ENCODE data around the gene PTCD2. TPM values are rescaled to one million over a fixed set of nuclear protein-coding genes. Genes with fewer than 3 reads are reported as not detected.

Gene PTCD2
- total RNA-seq, 1 experiment from 2014 or later, result 19.3 TPM

GRCh38 chr5:72300590-72301339, 19.4 kb upstream of the PTCD2 start:
- Histone ChIP-seq H4K20me1 (ENCODE audit: insufficient read depth) (peaks cover 10% of the 10 kb centered on the region; the same call in 1 of the 2 replicates), H3K9me3 (ENCODE audit: control insufficient read depth in 1 of 2, insufficient read depth in 1 of 2, low read depth in 1 of 2, low read length in 2 of 2) (no peaks in the 10 kb centered on the region), H3K79me2 (ENCODE audit: insufficient read depth, low read length) (peaks cover 95% of the 10 kb centered on the region), H3K27ac (ENCODE audit: low read depth, low read length) (no peak overlapping the region), H3K4me1 (ENCODE audit: control insufficient read depth in 1 of 2, insufficient read depth in 2 of 2, low read length in 2 of 2) (no peaks in the 10 kb centered on the region; a peak in 1 of 4 replicates), H2AFZ (ENCODE audit: low read depth, low read length, poor library complexity, severe bottlenecking) (no peak overlapping the region), H3K36me3 (ENCODE audit: control insufficient read depth in 1 of 2, insufficient read depth in 2 of 2, low read length in 2 of 2) (peaks cover 0 to 19% of the 10 kb centered on the region in 2 experiments; a peak in 1 of 4 replicates), H3K4me2 (ENCODE audit: low read length) (no peak overlapping the region), H3K27me3 (ENCODE audit: insufficient read depth, low read length) (no peaks in the 10 kb centered on the region), H3K9me2 (ENCODE audit: insufficient read depth) (no peaks in the 10 kb centered on the region), H3K4me3 (replicated peaks in 1 of 2; ENCODE audit: low read depth in 1 of 2, low read length in 2 of 2) (no peak overlapping the region), H3K9ac (ENCODE audit: low read length) (no peak overlapping the region)
- no TSS peak for BruUV-seq (replicated peaks)
- ChIA-PET CTCF (interaction anchor here (1.3 kb wide), 1 partner anchor 14 kb away, joined by 4 read pairs; no protein-coding TSS in a partner anchor), RAD21 (ENCODE audit: low non-redundant PET in 1 of 2, low total read pairs in 2 of 2, uncharacterized antibody in 2 of 2, unreplicated experiment in 2 of 2) (no interaction called here), POLR2A (no interaction called here)
- DNase-seq (ENCODE audit: low read depth, low spot score) (no peak), ATAC-seq (no peak)
- intact Hi-C loops (cut with micrococcal nuclease), result no loop called here
- no peak for TF ChIP-seq ZBTB33 (IDR thresholded peaks at IDR 0.05; ENCODE audit: extremely low read depth, insufficient replicate concordance, low read length)
- TF ChIP-seq POLR2A (IDR thresholded peaks at IDR 0.05; ENCODE audit: borderline replicate concordance, extremely low read depth, insufficient read depth, insufficient read length), result no peak
- no peak for TF ChIP-seq EZH2 (IDR thresholded peaks at IDR 0.05)
- TF ChIP-seq RAD21 (IDR thresholded peaks at IDR 0.05; ENCODE audit: low read depth), result no peak
- TF ChIP-seq TCF7L2 (IDR thresholded peaks at IDR 0.05; ENCODE audit: borderline replicate concordance, extremely low read depth, insufficient read depth, insufficient read length), result no peak

GRCh38 chr5:72301557-72301956, 18.6 kb upstream of the PTCD2 start:
- Histone ChIP-seq H2AFZ (ENCODE audit: low read depth, low read length, poor library complexity, severe bottlenecking) (no peak overlapping the region), H3K36me3 (ENCODE audit: control insufficient read depth in 1 of 2, insufficient read depth in 2 of 2, low read length in 2 of 2) (peaks cover 0 to 11% of the 10 kb centered on the region in 2 experiments; a peak in 1 of 4 replicates), H3K4me3 (replicated peaks in 1 of 2; ENCODE audit: low read depth in 1 of 2, low read length in 2 of 2) (no peak overlapping the region), H3K27me3 (ENCODE audit: insufficient read depth, low read length) (no peaks in the 10 kb centered on the region), H3K27ac (ENCODE audit: low read depth, low read length) (no peak overlapping the region), H4K20me1 (ENCODE audit: insufficient read depth) (peaks cover 10% of the 10 kb centered on the region; the same call in 1 of the 2 replicates), H3K9ac (ENCODE audit: low read length) (no peak overlapping the region), H3K4me2 (ENCODE audit: low read length) (no peak overlapping the region), H3K4me1 (ENCODE audit: control insufficient read depth in 1 of 2, insufficient read depth in 2 of 2, low read length in 2 of 2) (no peaks in the 10 kb centered on the region; a peak in 1 of 4 replicates), H3K79me2 (ENCODE audit: insufficient read depth, low read length) (peaks cover 95% of the 10 kb centered on the region), H3K9me2 (ENCODE audit: insufficient read depth) (no peaks in the 10 kb centered on the region), H3K9me3 (ENCODE audit: control insufficient read depth in 1 of 2, insufficient read depth in 1 of 2, low read depth in 1 of 2, low read length in 2 of 2) (no peaks in the 10 kb centered on the region)
- CTCF ChIA-PET, result interaction anchor here (1.3 kb wide), 1 partner anchor 13 kb away, joined by 4 read pairs; no protein-coding TSS in a partner anchor
- DNase-seq (ENCODE audit: low read depth, low spot score), result no peak
- BruUV-seq (replicated peaks), result no TSS peak
- RAD21 ChIA-PET (ENCODE audit: low non-redundant PET in 1 of 2, low total read pairs in 2 of 2, uncharacterized antibody in 2 of 2, unreplicated experiment in 2 of 2), result no interaction called here
- intact Hi-C loops (cut with micrococcal nuclease), result no loop called here
- no peak for ATAC-seq
- POLR2A ChIA-PET, result no interaction called here
- no peak for TF ChIP-seq EZH2 (IDR thresholded peaks at IDR 0.05)
- no peak for TF ChIP-seq TCF7L2 (IDR thresholded peaks at IDR 0.05; ENCODE audit: borderline replicate concordance, extremely low read depth, insufficient read depth, insufficient read length)
- TF ChIP-seq JUND (IDR thresholded peaks at IDR 0.05), result no peak
- no peak for TF ChIP-seq EZH2phosphoT487 (IDR thresholded peaks at IDR 0.05; ENCODE audit: borderline replicate concordance)
- no peak for TF ChIP-seq POLR2A (IDR thresholded peaks at IDR 0.05; ENCODE audit: borderline replicate concordance, extremely low read depth, insufficient read depth, insufficient read length)
- no peak for TF ChIP-seq CBX3 (IDR thresholded peaks at IDR 0.05; ENCODE audit: low read depth)
- no peak for TF ChIP-seq CEBPB (IDR thresholded peaks at IDR 0.05; ENCODE audit: low read depth)
- TF ChIP-seq RAD21 (IDR thresholded peaks at IDR 0.05; ENCODE audit: low read depth), result no peak
- TF ChIP-seq SP1 (IDR thresholded peaks at IDR 0.05; ENCODE audit: low read depth), result no peak
- TF ChIP-seq EGR1 (IDR thresholded peaks at IDR 0.05; ENCODE audit: low read depth), result no peak
- TF ChIP-seq POLR2AphosphoS5 (IDR thresholded peaks at IDR 0.05; ENCODE audit: low read depth, low read length), result no peak
- no peak for TF ChIP-seq YY1 (IDR thresholded peaks at IDR 0.05; ENCODE audit: extremely low read depth, insufficient replicate concordance, low read depth, low read length)
- no peak for TF ChIP-seq ATF3 (IDR thresholded peaks at IDR 0.05)
- no peak for TF ChIP-seq MAX (IDR thresholded peaks at IDR 0.05)
- no peak for TF ChIP-seq ELF1 (IDR thresholded peaks at IDR 0.05; ENCODE audit: borderline replicate concordance, low read depth)

Data from HCT116 (cell line).